NCI-H2196 treated with DMSO at 0.1 percent for 48 hours (cell line): ENCODE data around the gene GRAMD2B.
"Not testable (repeated sequence)": the region's sequence is repeated elsewhere in the genome, so short reads cannot be mapped to it uniquely, and the experiment has no call there.

Experiments used
- DNase-seq: peaks from one replicate; lab custom pipeline; 2025; ENCODE audit not compliant: unreplicated experiment; lab: John Stamatoyannopoulos, UW

The GRAMD2B gene, protein sequence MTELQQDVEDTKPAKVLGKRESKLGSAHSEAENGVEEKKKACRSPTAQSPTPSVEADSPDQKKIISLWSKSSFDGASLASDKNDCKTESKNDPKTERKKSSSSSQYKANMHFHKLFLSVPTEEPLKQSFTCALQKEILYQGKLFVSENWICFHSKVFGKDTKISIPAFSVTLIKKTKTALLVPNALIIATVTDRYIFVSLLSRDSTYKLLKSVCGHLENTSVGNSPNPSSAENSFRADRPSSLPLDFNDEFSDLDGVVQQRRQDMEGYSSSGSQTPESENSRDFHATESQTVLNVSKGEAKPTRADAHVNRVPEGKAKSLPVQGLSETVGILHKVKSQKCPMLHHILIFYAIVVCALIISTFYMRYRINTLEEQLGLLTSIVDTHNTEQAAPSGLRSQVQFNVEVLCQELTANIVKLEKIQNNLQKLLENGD

DNA sequence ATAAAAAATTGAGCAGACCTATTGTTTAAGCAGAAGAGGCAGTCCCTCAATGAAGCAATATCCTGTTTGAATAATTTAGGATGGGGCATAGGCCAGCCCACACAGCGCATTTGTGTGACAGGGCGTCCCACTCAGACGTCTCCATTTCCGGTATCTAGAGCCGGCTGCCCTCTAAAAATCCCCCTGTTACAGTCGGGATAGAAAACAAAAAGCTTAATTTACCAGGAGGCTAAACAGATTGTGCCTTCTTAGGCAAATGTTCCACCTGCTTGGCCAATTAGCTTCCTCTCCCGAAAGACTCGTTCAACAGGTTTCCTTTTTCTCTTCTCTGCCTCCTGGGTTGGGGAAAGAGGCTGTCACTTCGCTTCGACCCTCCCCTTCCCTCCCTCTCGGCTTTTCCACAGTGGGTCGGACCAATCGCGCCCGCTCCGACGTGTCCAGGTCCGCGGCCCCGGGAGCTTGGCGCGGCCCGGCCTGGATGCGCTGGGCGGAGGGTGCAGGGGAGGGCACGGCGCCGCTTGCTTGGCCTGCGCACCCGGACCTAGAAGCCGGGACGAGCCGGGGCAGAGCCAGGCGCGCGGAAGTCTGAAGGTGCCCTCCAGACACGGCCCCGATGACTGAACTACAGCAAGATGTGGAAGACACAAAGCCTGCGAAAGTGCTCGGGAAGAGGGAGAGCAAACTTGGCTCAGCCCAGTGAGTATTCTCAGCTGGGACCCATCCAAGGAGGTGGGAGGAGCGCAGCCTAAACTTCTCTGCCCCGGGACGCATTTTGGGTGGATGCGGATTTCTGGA is at the start of gene GRAMD2B:
Gene GRAMD2B (plus strand): TSS at position 416 of the 795 bp plus-strand sequence. CDS start 198 bp downstream, at position 614.
- DNase-seq: peak; percentile 82

DNA sequence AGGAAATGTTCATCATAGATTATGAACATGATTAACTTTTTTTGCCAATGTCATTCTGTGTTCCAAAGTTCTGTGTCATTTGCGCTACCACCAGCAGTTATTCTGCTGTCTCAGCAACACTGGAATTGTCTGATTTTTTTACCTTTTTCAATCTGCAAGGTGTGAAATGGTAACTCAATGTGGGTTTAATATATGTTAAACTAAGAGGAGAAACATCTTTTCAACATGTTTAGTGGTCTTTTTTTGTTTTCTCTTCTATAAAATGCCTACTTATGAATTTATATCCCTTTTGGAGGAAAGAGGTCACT is 49.1 kb upstream of the GRAMD2B start:
- no peak for DNase-seq

DNA sequence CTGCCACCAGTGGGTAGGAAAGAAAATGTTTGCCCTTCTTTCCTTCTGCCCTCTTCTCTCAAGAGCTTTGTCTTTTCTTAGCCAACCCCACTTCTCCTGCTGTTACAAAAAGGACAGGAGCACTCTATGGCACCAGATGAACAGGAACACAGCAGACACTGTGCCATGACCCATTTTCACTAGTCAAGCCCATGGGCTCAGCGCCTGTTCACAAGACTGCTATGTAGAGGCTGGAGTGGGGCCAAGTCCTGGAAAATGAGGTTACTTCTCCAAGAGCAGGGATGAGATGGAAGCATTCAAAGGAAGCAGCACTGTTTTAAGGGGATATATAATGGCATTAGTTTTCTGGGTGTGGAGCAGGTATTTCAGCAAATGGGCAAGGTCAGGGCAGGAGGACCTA is 46.8 kb upstream of the GRAMD2B start:
- no peak for DNase-seq

DNA sequence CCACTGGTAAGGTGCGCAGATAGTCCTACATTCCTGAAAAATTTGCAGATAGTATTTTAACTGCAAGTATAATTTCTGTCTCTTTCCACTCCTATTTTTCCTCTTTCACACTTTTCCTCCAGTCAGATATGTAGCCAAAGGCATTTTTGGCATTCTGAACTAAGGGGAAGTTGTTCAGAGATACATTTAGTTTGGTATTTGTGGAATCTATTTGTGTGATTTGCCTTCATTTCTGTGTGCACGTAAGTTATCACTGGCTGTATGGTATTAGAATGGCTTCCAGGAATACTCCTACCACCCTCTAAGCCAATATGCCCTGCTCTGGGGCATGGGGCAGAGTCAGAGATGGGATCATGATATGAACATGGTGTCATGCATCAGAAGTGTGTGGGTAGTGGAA is 45.8 kb upstream of the GRAMD2B start:
- DNase-seq: no peak

DNA sequence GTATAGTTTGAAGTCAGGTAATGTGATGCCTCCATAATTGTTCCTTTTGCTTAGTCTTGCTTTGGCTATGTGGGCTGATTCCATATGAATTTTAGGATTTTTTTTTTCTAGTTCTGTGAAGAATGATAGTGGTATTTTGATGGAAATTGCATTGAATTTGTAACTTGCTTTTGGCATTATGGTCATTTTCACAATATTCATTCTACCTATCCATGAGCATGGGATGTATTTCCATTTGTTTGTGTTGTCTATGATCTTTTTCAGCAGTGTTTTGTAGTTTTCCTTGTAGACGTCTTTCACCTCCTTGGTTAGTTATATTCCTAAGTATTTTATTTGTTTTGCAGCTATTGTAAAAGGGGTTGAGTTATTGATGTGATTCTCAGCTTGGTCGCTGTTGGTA is 42.9 kb upstream of the GRAMD2B start:
- not testable (repeated sequence) for DNase-seq

DNA sequence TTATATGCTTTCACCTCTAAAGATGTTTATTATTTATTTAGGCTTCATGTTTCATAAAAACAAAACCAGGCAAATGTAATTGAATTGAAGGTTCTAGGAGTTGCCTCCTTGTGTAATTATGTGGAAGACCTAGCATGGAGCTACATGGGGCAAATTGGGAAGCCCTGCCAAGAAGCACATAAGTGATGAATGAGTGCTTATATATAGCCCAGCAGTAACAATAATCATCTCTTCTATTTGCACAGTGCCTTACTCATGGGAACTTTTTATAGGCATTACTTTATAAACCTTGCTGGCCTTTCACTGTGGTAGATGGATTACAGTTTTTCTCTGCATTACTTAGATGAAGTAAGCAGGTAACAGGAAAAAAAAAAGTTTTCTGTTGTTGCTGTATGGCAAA is 40.0 kb upstream of the GRAMD2B start:
- no peak for DNase-seq

DNA sequence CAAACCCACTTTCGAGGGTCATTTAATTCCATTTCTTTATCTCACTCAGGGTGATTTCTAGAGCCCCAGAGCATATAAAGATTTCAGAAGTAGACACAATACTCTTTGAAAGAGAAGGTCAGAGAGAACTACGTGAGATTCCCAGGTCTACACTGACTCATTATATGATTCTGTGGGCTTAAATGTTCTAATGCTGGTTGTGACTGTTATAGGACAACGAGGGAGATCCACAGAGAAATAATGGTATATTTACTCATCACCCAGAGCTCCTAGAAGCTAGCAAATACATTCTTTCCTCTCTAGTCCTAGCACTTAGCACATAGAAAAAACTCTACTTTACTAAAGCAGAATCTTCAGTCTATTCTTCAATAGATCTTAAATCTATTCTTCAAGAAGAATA is 39.4 kb upstream of the GRAMD2B start:
- no peak for DNase-seq

DNA sequence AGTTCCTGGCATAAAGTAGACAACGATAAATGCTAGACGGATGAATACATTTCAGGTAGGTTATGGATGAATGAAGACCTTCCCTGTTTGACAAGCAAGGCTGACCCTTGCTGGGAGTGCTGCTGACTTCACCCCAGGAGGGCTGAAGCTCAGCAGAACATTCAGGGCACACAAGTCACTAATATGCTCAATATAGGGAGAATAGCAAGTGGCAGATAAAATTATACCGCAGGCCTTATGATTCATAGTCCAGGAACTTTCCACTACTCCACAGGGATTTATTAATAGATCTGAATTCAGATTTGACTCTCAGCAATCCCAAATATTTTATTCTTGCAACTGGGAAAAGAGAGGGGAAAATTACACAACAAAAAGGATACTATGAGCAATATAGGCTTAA is 38.2 kb upstream of the GRAMD2B start:
- no peak for DNase-seq

DNA sequence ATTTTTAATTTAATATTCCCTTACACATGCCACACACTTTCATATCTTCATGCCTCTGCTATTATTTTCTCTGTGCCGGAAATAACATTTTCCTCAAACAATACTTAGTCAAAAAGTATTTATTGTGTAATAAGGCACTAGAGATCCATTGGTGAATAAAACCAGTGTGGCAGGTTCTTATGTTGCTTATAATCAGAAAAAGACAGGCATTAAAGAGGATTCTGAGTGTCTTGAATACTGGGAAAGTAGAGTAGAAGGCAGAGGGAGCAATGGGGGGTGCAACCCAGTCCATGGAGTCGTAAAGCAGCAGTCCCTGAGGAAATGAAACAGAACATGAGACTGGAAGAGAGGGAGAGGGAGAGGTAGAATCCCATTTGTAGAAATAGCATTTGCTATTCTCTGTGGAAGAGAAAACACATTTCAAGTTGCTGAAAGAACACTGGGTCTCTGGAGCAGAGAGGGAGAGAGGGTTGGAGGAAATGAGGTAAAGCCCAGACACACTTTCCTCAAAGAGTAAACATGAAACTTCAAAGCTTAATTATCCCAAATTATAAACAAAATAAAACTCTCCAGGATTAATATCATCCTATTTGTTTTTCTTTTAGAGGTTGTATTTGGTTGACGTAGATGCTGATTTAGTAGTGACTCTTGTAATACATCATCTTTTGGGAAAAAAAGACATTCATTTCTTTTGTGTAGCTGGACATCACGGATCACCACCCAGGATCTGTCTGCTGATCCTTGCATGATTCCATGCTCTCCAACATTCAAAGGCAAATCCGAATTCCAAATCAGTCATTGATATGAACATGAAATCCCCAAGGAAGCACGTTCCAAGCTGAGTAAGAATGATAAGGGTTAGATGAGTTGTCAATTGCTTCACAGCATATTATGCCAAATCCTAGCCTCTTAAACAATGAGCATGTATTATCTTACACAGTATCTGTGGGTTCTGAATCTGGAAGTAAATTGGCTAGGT is 37.4 kb upstream of the GRAMD2B start:
- no peak for DNase-seq

DNA sequence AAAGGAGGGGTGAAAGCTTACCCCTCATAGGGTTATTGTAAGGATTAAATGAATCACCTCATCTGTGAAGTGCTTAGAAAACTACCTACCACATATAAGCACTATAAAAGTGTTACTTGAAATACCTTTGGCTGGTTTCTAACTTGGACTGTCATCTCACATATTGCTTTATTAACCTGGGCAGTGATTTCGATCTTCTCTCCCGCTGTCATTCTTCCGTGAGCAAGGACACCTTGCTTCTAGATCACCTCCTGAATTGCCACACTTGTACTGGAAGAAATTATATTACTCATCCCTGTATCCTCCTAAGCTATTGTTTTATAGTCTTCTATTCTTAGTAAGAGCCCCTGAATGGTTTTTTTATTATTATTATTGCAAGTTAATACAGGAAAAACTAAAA is 34.0 kb upstream of the GRAMD2B start:
- no peak for DNase-seq

DNA sequence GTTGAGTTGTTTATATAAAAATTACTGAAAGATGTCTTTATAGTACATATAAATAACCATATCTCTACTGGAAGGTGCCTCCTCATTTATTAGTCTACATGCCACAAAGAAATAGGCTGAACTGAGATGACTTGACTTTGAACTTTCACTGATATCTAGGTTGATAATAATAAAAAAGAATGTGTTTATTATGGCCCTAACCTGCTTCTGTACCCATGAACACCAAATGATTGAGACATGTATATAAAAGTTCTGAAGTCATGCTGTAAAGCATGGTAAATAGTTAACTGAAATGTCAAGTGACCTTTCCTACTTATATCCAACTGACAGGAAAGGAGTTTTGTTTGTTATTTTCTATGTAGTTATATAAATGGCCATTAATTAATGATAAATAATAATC is 33.2 kb upstream of the GRAMD2B start:
- no peak for DNase-seq

DNA sequence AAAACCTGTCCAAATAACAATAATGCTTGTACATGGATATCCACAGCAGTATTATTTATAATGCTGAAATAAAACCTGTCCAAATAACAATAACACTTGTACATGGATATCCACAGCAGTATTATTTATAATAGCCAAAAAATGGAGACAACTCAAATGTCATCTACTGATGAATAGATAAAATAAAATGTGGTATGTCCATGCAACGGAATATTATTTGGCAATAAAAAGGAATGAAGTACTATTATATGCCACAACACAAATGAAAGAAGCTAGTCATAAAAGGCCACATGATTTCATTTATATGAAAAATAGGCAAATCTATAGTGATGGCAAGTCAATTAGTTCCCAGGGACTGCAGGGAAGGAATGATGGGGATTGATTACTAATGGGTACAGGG is 31.8 kb upstream of the GRAMD2B start:
- DNase-seq: no peak

DNA sequence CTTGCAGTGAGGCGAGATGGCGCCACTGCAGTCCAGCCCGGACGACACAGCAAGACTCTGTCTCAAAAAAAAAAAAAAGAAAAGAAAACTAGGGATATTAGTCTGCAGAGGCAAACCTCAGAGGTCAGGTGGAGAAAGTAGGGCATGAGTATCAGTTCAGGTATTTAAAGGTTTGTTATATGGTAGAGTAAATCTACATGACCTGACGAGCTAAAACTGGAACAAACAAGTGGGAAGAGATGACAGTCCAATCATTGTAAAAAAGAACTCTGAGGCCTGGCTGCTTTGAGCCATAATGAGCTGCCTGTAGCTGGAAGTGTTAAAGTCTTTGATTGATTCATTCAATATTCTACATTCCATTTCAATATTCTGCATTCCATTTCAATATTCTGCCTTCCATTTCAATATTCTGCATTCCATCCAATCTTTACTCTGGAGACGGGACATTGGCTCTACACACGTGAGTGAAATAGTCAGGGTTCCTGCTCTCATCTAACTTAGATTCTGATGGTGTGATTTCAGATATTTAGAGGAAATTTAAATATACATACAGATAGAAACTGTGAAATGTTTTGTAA is 28.9 kb upstream of the GRAMD2B start:
- DNase-seq: no peak

DNA sequence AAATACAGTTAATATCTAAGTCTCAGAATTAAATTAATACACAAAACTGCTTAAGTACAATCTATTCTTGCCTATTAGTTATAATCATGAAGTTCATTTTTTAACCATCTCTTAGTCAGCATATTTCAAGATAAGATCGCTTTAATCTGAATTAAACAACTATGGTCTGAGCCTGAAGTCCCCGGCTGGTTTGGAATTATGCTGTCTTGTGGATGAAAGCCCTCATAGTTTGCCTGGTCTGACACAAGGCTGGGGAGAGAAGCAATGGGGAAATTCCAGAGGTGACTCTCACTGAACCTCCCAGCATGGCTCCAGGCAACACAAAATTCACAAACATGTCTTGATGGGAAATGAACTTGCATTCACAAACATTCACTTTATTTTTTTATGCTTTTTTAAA is 28.0 kb upstream of the GRAMD2B start:
- DNase-seq: no peak

DNA sequence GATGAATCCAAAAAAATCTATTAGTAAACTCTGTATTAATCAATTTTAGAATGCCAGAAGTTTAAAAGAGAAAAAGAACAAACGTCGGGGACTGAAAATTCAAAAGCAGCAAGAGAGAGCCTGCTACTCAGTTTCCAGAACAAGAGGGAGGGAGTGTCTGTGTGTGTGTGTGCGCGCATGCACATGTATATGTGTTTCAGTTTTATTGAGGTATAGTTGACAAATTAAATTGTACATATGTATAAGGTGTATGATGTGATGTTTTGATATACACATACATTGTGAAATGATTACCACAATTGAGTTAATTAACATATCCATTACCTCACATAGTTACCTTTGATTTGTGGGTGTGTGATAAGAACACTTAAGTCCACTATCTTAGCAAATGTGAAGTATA is 27.6 kb upstream of the GRAMD2B start:
- DNase-seq: no peak

DNA sequence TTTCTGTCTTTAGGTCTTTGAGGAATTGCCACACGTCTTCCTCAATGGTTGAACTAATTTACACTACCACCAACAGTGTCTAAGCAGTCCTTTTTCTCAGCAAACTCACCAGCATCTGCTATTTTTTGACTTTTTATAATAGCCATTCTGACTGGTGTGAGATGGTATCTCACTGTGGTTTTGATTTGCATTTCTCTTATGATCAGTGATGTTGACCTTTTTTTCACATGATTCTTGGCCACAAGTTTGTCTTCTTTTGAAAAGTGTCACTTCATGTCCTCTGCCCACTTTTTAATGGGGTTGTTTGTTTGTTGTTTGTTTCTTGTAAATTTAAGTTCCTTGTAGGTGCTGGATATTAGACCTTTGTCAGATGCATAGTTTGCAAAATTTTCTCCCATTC is 26.5 kb upstream of the GRAMD2B start:
- DNase-seq: not testable (repeated sequence)

DNA sequence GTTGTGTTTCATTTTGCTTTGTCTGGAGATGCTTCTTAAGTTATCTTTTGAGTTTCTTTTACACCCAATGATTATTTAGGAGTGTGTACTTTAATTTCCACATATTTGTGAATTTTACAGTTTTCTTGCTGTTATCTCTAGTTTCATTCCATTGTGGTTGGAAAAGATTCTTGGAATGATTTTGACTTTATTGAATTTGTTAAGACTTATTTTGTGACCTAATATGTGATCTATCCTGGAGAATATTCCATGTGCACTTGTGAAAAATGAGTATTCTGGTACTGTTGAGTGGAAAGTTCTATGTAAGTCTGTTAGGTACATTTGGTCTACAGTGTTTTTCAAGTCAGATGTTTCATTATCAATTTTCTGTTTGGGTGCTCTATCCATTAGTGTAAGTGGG is 24.4 kb upstream of the GRAMD2B start:
- DNase-seq: no peak

DNA sequence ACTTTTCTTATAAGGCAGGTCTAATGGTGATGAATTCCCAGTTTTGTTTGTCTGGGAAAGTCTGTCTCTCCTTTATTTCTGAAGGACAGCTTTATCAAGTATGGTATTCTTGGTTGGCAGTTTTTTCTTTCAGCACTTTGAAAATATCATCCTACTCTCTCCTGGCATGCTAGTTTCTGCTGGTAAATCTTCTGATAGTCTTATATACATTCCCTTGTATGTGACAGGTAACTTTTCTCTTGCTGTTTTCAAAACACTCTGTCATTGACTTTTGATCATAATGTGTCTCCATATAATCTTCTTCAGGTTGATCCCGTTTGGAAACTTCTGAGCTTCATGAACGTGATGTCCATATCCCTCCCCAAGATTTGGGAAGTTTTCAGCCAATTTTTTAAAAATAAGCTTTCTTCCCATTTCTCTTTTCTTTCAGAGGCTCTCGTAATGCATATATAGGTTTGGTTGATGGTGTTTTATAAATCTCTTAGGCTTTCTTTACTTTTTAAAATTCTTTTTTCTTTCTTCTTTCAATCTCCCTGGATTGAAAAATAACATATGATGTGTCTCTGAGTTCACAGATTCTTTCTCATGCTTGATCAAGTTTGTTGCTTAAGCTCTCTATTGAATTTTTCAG is 22.5 kb upstream of the GRAMD2B start:
- DNase-seq: no peak

DNA sequence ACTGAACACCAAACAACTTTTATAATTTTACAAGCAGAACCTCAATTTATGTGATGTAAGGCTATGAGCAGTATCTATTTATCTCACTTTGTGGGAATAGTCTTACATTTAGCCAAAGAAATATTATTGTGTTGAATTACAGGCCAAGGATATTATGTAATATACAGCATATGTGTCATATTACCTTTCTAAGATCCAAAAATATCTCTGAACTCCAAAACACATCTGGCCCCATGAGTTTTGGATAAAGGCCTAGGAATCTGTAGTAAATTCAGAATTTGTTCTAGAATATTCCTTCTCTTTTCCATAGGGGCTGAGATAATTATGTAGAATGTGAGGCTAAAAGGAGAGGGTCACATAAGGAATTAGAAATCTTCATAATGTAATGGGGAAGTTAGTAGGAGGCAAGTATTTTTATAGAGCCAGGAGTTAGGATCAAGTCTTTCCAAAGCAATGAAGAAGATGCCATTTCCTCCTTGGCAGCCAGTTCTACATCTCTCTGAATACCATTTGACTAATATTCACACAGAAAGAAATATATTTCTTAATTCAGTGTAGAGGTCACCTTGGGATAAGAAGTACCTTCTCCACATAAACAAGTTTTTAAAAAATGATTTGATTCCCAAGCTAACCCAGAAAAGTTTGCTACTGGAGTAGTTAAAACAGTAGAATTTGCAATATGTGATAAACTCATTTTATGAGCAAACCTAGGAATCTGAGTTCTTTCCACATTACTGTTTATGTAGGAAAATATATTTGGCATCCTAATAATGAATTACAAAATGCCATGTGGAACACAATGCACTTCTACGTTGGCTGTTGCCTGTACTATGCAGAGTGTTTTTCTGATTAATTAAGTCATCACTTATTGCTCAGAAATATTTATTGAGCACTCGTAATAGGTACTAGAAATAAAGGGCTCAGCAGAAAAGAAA is 20.3 kb upstream of the GRAMD2B start:
- no peak for DNase-seq
